IMR-90 (cell line): ENCODE data around the gene MOB1B. TPM values are rescaled to one million over a fixed set of nuclear protein-coding genes. Genes with fewer than 3 reads are reported as not detected.

Source experiments
- ATAC-seq: fragments of 200-7000 bp; cut with Tn5 transposase; 2 replicates; pipeline ENCODE4 v1.9.1; 2020; ENCODE audit warnings: low read depth, mild to moderate bottlenecking, moderate library complexity
- BruUV-seq: library from RNA; stranded (reverse); fragments of 400-500 nt; replicated peaks from 2 replicates; lab custom pipeline; 2021; lab: Mats Ljungman, UMichigan
- CTCF ChIA-PET: fragments of 300-600 bp; formaldehyde crosslinking; extraction: SDS; loops from one replicate; lab custom pipeline; 2021; ENCODE audit warnings: antibody characterized with exemption; lab: Yijun Ruan, JAX
- POLR2A ChIA-PET: fragments of 300-600 bp; sonication (Branson Sonifier 250); formaldehyde crosslinking; loops from one replicate; lab custom pipeline; 2022; ENCODE audit warnings: antibody characterized with exemption; ENCODE audit not compliant: unreplicated experiment; lab: Charles Lee
- DNase-seq: peaks from one replicate; pipeline ENCODE4 v3.0.0; 2013
- H2AFZ ChIP-seq: replicated peaks from 2 replicates; pipeline ENCODE3; 2013; ENCODE audit warnings: low read length, mild to moderate bottlenecking; ENCODE audit not compliant: poor library complexity
- H2AK5ac ChIP-seq: 2 replicates; pipeline ENCODE4 v1.6.1; 2013; ENCODE audit warnings: low read depth, low read length, inconsistent platforms
- H2AK9ac ChIP-seq: replicated peaks from 2 replicates; pipeline ENCODE3; 2013; ENCODE audit warnings: mild to moderate bottlenecking, low read depth, low read length, moderate library complexity; ENCODE audit not compliant: poor library complexity
- H2BK120ac ChIP-seq: 2 replicates; pipeline ENCODE4 v1.6.1; 2013; ENCODE audit warnings: low read depth, low read length, inconsistent platforms
- H2BK15ac ChIP-seq: 3 replicates; pipeline ENCODE4 v1.6.1; 2013; ENCODE audit warnings: low read depth, low read length, inconsistent platforms
- H2BK20ac ChIP-seq: 2 replicates; pipeline ENCODE4 v1.6.1; 2013; ENCODE audit warnings: low read depth, mild to moderate bottlenecking, inconsistent platforms, low read length, moderate library complexity
- H2BK5ac ChIP-seq: 2 replicates; pipeline ENCODE4 v1.6.1; 2013; ENCODE audit warnings: mild to moderate bottlenecking, low read depth, low read length, inconsistent platforms; ENCODE audit not compliant: poor library complexity, severe bottlenecking
- H3K14ac ChIP-seq: replicated peaks from 2 replicates; pipeline ENCODE4 v1.6.1; 2013; ENCODE audit warnings: low read depth, low read length, inconsistent platforms
- H3K18ac ChIP-seq: 2 replicates; pipeline ENCODE4 v1.6.1; 2013; ENCODE audit warnings: low read depth, low read length, control low read depth
- H3K23ac ChIP-seq: 2 replicates; pipeline ENCODE4 v1.6.1; 2013; ENCODE audit warnings: low read depth, low read length, inconsistent platforms
- H3K27ac ChIP-seq: 2 replicates; pipeline ENCODE4 v1.5.1; 2013; ENCODE audit warnings: mild to moderate bottlenecking, control low read depth, low read length; ENCODE audit not compliant: insufficient read depth
- H3K27me3 ChIP-seq: 2 replicates; pipeline ENCODE4 v1.6.1; 2013; ENCODE audit warnings: low read length; ENCODE audit not compliant: control insufficient read depth, insufficient read depth
- H3K36me3 ChIP-seq: 2 replicates; pipeline ENCODE4 v1.6.1; 2013; ENCODE audit warnings: low read length, mixed read lengths; ENCODE audit not compliant: control insufficient read depth, insufficient read depth
- H3K4ac ChIP-seq: 2 replicates; pipeline ENCODE4 v1.6.1; 2013; ENCODE audit warnings: low read depth, low read length, inconsistent platforms
- H3K4me1 ChIP-seq: 2 replicates; pipeline ENCODE4 v1.6.1; 2013; ENCODE audit warnings: low read length, mixed read lengths; ENCODE audit not compliant: control insufficient read depth, insufficient read depth
- H3K4me2 ChIP-seq: 2 replicates; pipeline ENCODE4 v1.6.1; 2013; ENCODE audit warnings: low read depth, mild to moderate bottlenecking, control low read depth, low read length, moderate library complexity
- H3K4me3 ChIP-seq: 2 replicates; pipeline ENCODE4 v1.5.1; 2013; ENCODE audit warnings: low read depth, mild to moderate bottlenecking, control low read depth, low read length, moderate library complexity; ENCODE audit not compliant: insufficient read depth
- H3K56ac ChIP-seq: 2 replicates; pipeline ENCODE4 v1.6.1; 2013; ENCODE audit warnings: low read length, inconsistent platforms; ENCODE audit not compliant: insufficient read depth; ENCODE audit errors: extremely low read depth
- H3K79me1 ChIP-seq, 2 experiments: 2 replicates each; pipeline ENCODE4 v1.6.1; 2013; ENCODE audit warnings: low read length in 2 of 2, inconsistent platforms in 1 of 2, low read depth in 1 of 2
- H3K9ac ChIP-seq: 2 replicates; pipeline ENCODE4 v1.6.1; 2013; ENCODE audit warnings: low read depth, low read length, control low read depth
- H3K9me1 ChIP-seq: 2 replicates; pipeline ENCODE4 v1.6.1; 2013; ENCODE audit warnings: low read length, inconsistent platforms; ENCODE audit not compliant: insufficient read depth
- H3K9me3 ChIP-seq: 2 replicates; pipeline ENCODE4 v1.6.1; 2013; ENCODE audit warnings: low read length; ENCODE audit not compliant: control insufficient read depth, insufficient read depth
- H4K20me1 ChIP-seq: 2 replicates; pipeline ENCODE4 v1.6.1; 2013; ENCODE audit warnings: low read length, inconsistent platforms; ENCODE audit not compliant: insufficient read depth
- H4K5ac ChIP-seq: 2 replicates; pipeline ENCODE4 v1.6.1; 2013; ENCODE audit warnings: mild to moderate bottlenecking, low read depth, low read length, control low read depth
- H4K8ac ChIP-seq, 2 experiments: 2 replicates each; pipeline ENCODE4 v1.6.1; 2013; ENCODE audit warnings: low read depth in 2 of 2, low read length in 2 of 2, control low read depth in 1 of 2, inconsistent platforms in 1 of 2
- H4K91ac ChIP-seq: 2 replicates; pipeline ENCODE4 v1.6.1; 2013; ENCODE audit warnings: low read depth, low read length, inconsistent platforms; ENCODE audit not compliant: insufficient read depth
- ELK1 ChIP-seq: fragments of 150-350 bp; IDR thresholded peaks from 2 replicates; pipeline ENCODE4 v1.6.1; 2016; ENCODE audit warnings: low read depth, mild to moderate bottlenecking, low read length, moderate library complexity, borderline replicate concordance
- FOS ChIP-seq: fragments of 150-350 bp; IDR thresholded peaks from 2 replicates; pipeline ENCODE4 v1.6.1; 2016; ENCODE audit warnings: low read depth, low read length
- MAFK ChIP-seq: IDR thresholded peaks from 2 replicates; pipeline ENCODE4 v1.6.1; 2012; ENCODE audit warnings: low read depth, low read length, improper control_type of control experiment
- RCOR1 ChIP-seq: IDR thresholded peaks from 2 replicates; pipeline ENCODE4 v1.6.1; 2012; ENCODE audit warnings: mild to moderate bottlenecking, low read length, improper control_type of control experiment; ENCODE audit not compliant: insufficient replicate concordance
- SMC3 ChIP-seq: fragments of 150-350 bp; IDR thresholded peaks from 2 replicates; pipeline ENCODE4 v1.6.1; 2016; ENCODE audit warnings: low read depth, mild to moderate bottlenecking, antibody characterized with exemption, low read length, moderate library complexity
- WGBS, 2 experiments: methylation state at CpG; one replicate each; pipeline versions ENCODE4 v1.1.5 to v1.1.7; 2013; ENCODE audit warnings: missing lambda C conversion rate in 2 of 2; ENCODE audit not compliant: insufficient read length in 1 of 2; ENCODE audit errors: extremely low coverage in 2 of 2; 5-methylcytosine and 5-hydroxymethylcytosine counted together
- dilution Hi-C: fragments of 300-500 bp; cut with HindIII; formaldehyde crosslinking; loops from one replicate; pipeline ENCODE4 v1.14.3; 2018; ENCODE audit warnings: low sequenced_read_pairs; ENCODE audit not compliant: unreplicated experiment
- in situ Hi-C: fragments of 300-500 bp; cut with MboI; formaldehyde crosslinking; loops from 3 replicates; pipeline ENCODE4 v1.14.3; 2019; ENCODE audit warnings: low sequenced_read_pairs, inconsistent platforms, mixed read lengths
- intact Hi-C: fragments of 100-400 bp; cut with micrococcal nuclease; formaldehyde crosslinking; loops from 2 replicates; pipeline ENCODE4 v1.10.0; 2022
- polyA plus RNA-seq, 3 experiments: library from polyadenylated mRNA; depleted of rRNA; stranded (reverse); fragments of >200 nt; gene quantifications; 2 replicates each; pipeline ENCODE4 v1.2.3, GENCODE V29; 2012; ENCODE audit warnings: low replicate concordance in 1 of 3
- total RNA-seq: library from RNA; depleted of rRNA; stranded (reverse); fragments of >200 nt; gene quantifications from 2 replicates; pipeline ENCODE4 v1.2.3, GENCODE V29; 2012

The MOB1B gene
- total and polyA plus RNA-seq, 2 of the 4 experiments (the other 2 are of a cell fraction): 5.7 to 6.8 TPM

- H3K27me3 ChIP-seq: no peaks in the 10 kb centered on the region
- peak overlapping the region; percentile 2; the same call in 1 of the 2 replicates for H2AK5ac ChIP-seq
- dilution Hi-C loops: no loop called here
- no peak overlapping the region for H3K27ac ChIP-seq
- in situ Hi-C loops: no loop called here
- WGBS, 2 experiments: no CpG with 5 or more reads among the region's 1 CpG
- H2AK9ac ChIP-seq: no peak overlapping the region
- TF ChIP-seq SMC3: no peak
- no peak for TF ChIP-seq FOS
- no peak for TF ChIP-seq RCOR1
- TF ChIP-seq ELK1: no peak
- no peak for TF ChIP-seq MAFK
- no peak overlapping the region for H3K18ac ChIP-seq
- no peak overlapping the region for H2BK20ac ChIP-seq
- H3K9me3 ChIP-seq: no peaks in the 10 kb centered on the region
- ATAC-seq (no peak), DNase-seq (no peak)
- CTCF ChIA-PET: interaction anchor here (1.1 kb wide), 1 partner anchor 11 kb away, joined by 3 read pairs; no protein-coding TSS in a partner anchor
- no peak overlapping the region for H2BK15ac ChIP-seq
- H3K4me1 ChIP-seq: peaks cover 10% of the 10 kb centered on the region
- peaks cover 18 to 65% of the 10 kb centered on the region in 2 experiments for H3K79me1 ChIP-seq
- BruUV-seq: no TSS peak
- no peak overlapping the region for H2BK120ac ChIP-seq
- H2BK5ac ChIP-seq: peak overlapping the region; percentile 67
- H3K9ac ChIP-seq: no peak overlapping the region
- no peak overlapping the region for H4K8ac ChIP-seq
- no peak overlapping the region for H3K4me3 ChIP-seq
- H4K20me1 ChIP-seq: peaks cover 20% of the 10 kb centered on the region
- no peak overlapping the region for H3K4ac ChIP-seq
- H4K5ac ChIP-seq: no peak overlapping the region
- H2AFZ ChIP-seq: no peak overlapping the region
- peak overlapping the region; percentile 65; the same call in 1 of the 2 replicates for H3K14ac ChIP-seq
- intact Hi-C loops: no loop called here
- H3K36me3 ChIP-seq: no peaks in the 10 kb centered on the region
- no peak overlapping the region for H3K23ac ChIP-seq
- no peak overlapping the region for H4K91ac ChIP-seq
- no peak overlapping the region for H3K4me2 ChIP-seq
- H3K56ac ChIP-seq: no peak overlapping the region
- POLR2A ChIA-PET: interaction anchor here (1.1 kb wide), 1 partner anchor 11 kb away, joined by 5 read pairs; no protein-coding TSS in a partner anchor
- H3K9me1 ChIP-seq: peaks cover 11% of the 10 kb centered on the region
These were observed 29.2 kb downstream of the MOB1B start for GRCh38 chr4:70931347-70931746.
